Activated CD4-positive, alpha-beta T cell treated with anti-CD3 and anti-CD28 coated beads for 36 hours (primary cell): ENCODE data around the gene GALNTL6. TPM values are rescaled to one million over a fixed set of nuclear protein-coding genes. Genes with fewer than 3 reads are reported as not detected.
A peak's percentile ranks its signal among the peaks of the same experiment; 100 is the strongest.
"Not testable (repeated sequence)": the region's sequence is repeated elsewhere in the genome, so short reads cannot be mapped to it uniquely, and the experiment has no call there.

Experiments used
- ATAC-seq: fragments of 200-7000 bp; cut with Tn5 transposase; one replicate; pipeline ENCODE4 v1.10.0; 2021; ENCODE audit warnings: mild to moderate bottlenecking, moderate library complexity
- CTCF ChIA-PET: fragments of 350-600 bp; sonication (Branson Sonifier 250); formaldehyde crosslinking; loops from one replicate; lab custom pipeline; 2021; ENCODE audit warnings: antibody characterized with exemption; lab: Charles Lee
- POLR2A ChIA-PET: fragments of 350-600 bp; sonication (Branson Sonifier 250); formaldehyde crosslinking; loops from one replicate; lab custom pipeline; 2021; ENCODE audit warnings: antibody characterized with exemption, inconsistent platforms; lab: Charles Lee
- DNase-seq: peaks from one replicate; pipeline ENCODE4 v3.0.0-alpha.2; 2020
- H3K27ac Mint-ChIP-seq: one replicate; pipeline ENCODE4 v1.8.0; 2021; ENCODE audit warnings: mixed read lengths
- H3K27me3 Mint-ChIP-seq: one replicate; pipeline ENCODE4 v1.8.0; 2021; ENCODE audit warnings: mixed read lengths
- H3K36me3 Mint-ChIP-seq: one replicate; pipeline ENCODE4 v1.8.0; 2021; ENCODE audit warnings: low read depth, mixed read lengths
- H3K4me1 Mint-ChIP-seq: one replicate; pipeline ENCODE4 v1.8.0; 2021; ENCODE audit warnings: mixed read lengths
- H3K4me3 Mint-ChIP-seq: one replicate; pipeline ENCODE4 v1.8.0; 2021; ENCODE audit warnings: mild to moderate bottlenecking, moderate library complexity, mixed read lengths
- H3K9me3 Mint-ChIP-seq: one replicate; pipeline ENCODE4 v1.8.0; 2021; ENCODE audit warnings: low read depth, mixed read lengths
- intact Hi-C, 2 experiments: fragments of 100-400 bp; cut with DNase I in 1 of 2; cut with micrococcal nuclease in 1 of 2; formaldehyde crosslinking; loops; one replicate each; pipeline versions ENCODE4 v1.14.2 to v1.15.1; 2022 to 2024; cut with DNase I, micrococcal nuclease
- total RNA-seq, 2 experiments: library from RNA; stranded (reverse); gene quantifications; one replicate each; pipeline ENCODE4 v1.2.3, GENCODE V29; 2021

GALNTL6 gene
- total RNA-seq, 2 experiments from 2014 or later, result not detected

GRCh38 chr4:172726001-172726423 lies 912.8 kb downstream of the GALNTL6 start:
- intact Hi-C loops, result no loop called here
- no peak for ATAC-seq

GRCh38 chr4:172727631-172728030 lies 914.4 kb downstream of the GALNTL6 start:
- ChIA-PET POLR2A (no interaction called here), CTCF (no interaction called here)
- Mint-ChIP-seq H3K27ac (no peak overlapping the region), H3K27me3 (no peaks in the 10 kb centered on the region), H3K36me3 (no peaks in the 10 kb centered on the region), H3K9me3 (peaks cover 17% of the 10 kb centered on the region), H3K4me1 (no peaks in the 10 kb centered on the region), H3K4me3 (no peak overlapping the region)
- ATAC-seq, result no peak
- no peak for DNase-seq
- intact Hi-C loops, result no loop called here

More at GRCh38 chr4:172726001-172726423, 912.8 kb downstream of the GALNTL6 start:
- H3K36me3 Mint-ChIP-seq, result no peaks in the 10 kb centered on the region
- no peak overlapping the region for H3K27ac Mint-ChIP-seq
- no peaks in the 10 kb centered on the region for H3K4me1 Mint-ChIP-seq
- H3K9me3 Mint-ChIP-seq, result peaks cover 22% of the 10 kb centered on the region
- ChIA-PET CTCF (no interaction called here), POLR2A (no interaction called here)
- H3K27me3 Mint-ChIP-seq, result no peaks in the 10 kb centered on the region
- H3K4me3 Mint-ChIP-seq, result no peak overlapping the region
- no peak for DNase-seq

GRCh38 chr4:172733645-172734044 lies 920.4 kb downstream of the GALNTL6 start:
- ATAC-seq, CTCF ChIA-PET, H3K4me1 Mint-ChIP-seq, H3K36me3 Mint-ChIP-seq, POLR2A ChIA-PET, DNase-seq, intact Hi-C loops, H3K4me3 Mint-ChIP-seq, H3K27me3 Mint-ChIP-seq, H3K27ac Mint-ChIP-seq: not testable (repeated sequence)
- H3K9me3 Mint-ChIP-seq, result peaks cover 33% of the 10 kb centered on the region

- DNase-seq, result no peak
- no peak overlapping the region for H3K27ac Mint-ChIP-seq
- intact Hi-C loops, result no loop called here
- POLR2A ChIA-PET, result no interaction called here
- no peaks in the 10 kb centered on the region for H3K4me1 Mint-ChIP-seq
- no peaks in the 10 kb centered on the region for H3K27me3 Mint-ChIP-seq
- no peak for ATAC-seq
- peaks cover 34% of the 10 kb centered on the region for H3K9me3 Mint-ChIP-seq
- no peak overlapping the region for H3K4me3 Mint-ChIP-seq
- peaks cover 3% of the 10 kb centered on the region for H3K36me3 Mint-ChIP-seq
- CTCF ChIA-PET, result no interaction called here
Measured at GRCh38 chr4:172734555-172734954, 921.4 kb downstream of the GALNTL6 start.

GRCh38 chr4:172736046-172736445 lies 922.8 kb downstream of the GALNTL6 start:
- ATAC-seq, result no peak
- no peak for DNase-seq
- Mint-ChIP-seq H3K27ac (no peak overlapping the region), H3K4me1 (no peaks in the 10 kb centered on the region), H3K9me3 (peaks cover 31% of the 10 kb centered on the region), H3K36me3 (peaks cover 3% of the 10 kb centered on the region), H3K27me3 (no peaks in the 10 kb centered on the region), H3K4me3 (no peak overlapping the region)
- ChIA-PET CTCF (no interaction called here), POLR2A (no interaction called here)
- intact Hi-C loops, result no loop called here

GRCh38 chr4:172740434-172740833 lies 927.2 kb downstream of the GALNTL6 start:
- Mint-ChIP-seq H3K4me3 (no peak overlapping the region), H3K27me3 (no peaks in the 10 kb centered on the region), H3K4me1 (no peaks in the 10 kb centered on the region), H3K9me3 (peaks cover 25% of the 10 kb centered on the region), H3K36me3 (peaks cover 1% of the 10 kb centered on the region), H3K27ac (no peak overlapping the region)
- ATAC-seq (no peak), DNase-seq (no peak)
- intact Hi-C loops, result no loop called here
- CTCF ChIA-PET, result interaction anchor here (1.5 kb wide), 1 partner anchor 17 kb away, joined by 3 read pairs; no protein-coding TSS in a partner anchor
- POLR2A ChIA-PET, result no interaction called here

- peak; percentile 92 for ATAC-seq
- CTCF ChIA-PET, result no interaction called here
Measured at GRCh38 chr4:172750910-172751309, 937.7 kb downstream of the GALNTL6 start.

GRCh38 chr4:172751550-172751949 lies 938.3 kb downstream of the GALNTL6 start:
- ATAC-seq (no peak), DNase-seq (no peak)
- ChIA-PET POLR2A (no interaction called here), CTCF (no interaction called here)
- no peak overlapping the region for H3K27ac Mint-ChIP-seq
- H3K36me3 Mint-ChIP-seq, result no peaks in the 10 kb centered on the region
- no peak overlapping the region for H3K4me3 Mint-ChIP-seq
- H3K9me3 Mint-ChIP-seq, result no peaks in the 10 kb centered on the region
- intact Hi-C loops, result no loop called here
- peaks cover 4% of the 10 kb centered on the region for H3K4me1 Mint-ChIP-seq
- H3K27me3 Mint-ChIP-seq, result peaks cover 4% of the 10 kb centered on the region

More at GRCh38 chr4:172750910-172751309, 937.7 kb downstream of the GALNTL6 start:
- Mint-ChIP-seq H3K4me3 (no peak overlapping the region), H3K36me3 (no peaks in the 10 kb centered on the region), H3K4me1 (peaks cover 4% of the 10 kb centered on the region), H3K27me3 (peaks cover 4% of the 10 kb centered on the region), H3K27ac (no peak overlapping the region), H3K9me3 (no peaks in the 10 kb centered on the region)
- POLR2A ChIA-PET, result no interaction called here
- no peak for DNase-seq
- intact Hi-C loops, result no loop called here

GRCh38 chr4:172758586-172759340 lies 945.6 kb downstream of the GALNTL6 start:
- CTCF ChIA-PET, result no interaction called here
- Mint-ChIP-seq H3K4me1 (no peaks in the 10 kb centered on the region), H3K36me3 (no peaks in the 10 kb centered on the region), H3K4me3 (no peak overlapping the region), H3K27ac (no peak overlapping the region), H3K9me3 (no peaks in the 10 kb centered on the region), H3K27me3 (no peaks in the 10 kb centered on the region)
- POLR2A ChIA-PET, result no interaction called here
- no peak for DNase-seq
- no peak for ATAC-seq
- intact Hi-C loops, result no loop called here

GRCh38 chr4:172760512-172760911 lies 947.3 kb downstream of the GALNTL6 start:
- intact Hi-C loops, result no loop called here
- ATAC-seq, result no peak
- Mint-ChIP-seq H3K4me3 (no peak overlapping the region), H3K4me1 (no peaks in the 10 kb centered on the region), H3K27ac (no peak overlapping the region), H3K36me3 (no peaks in the 10 kb centered on the region), H3K27me3 (no peaks in the 10 kb centered on the region), H3K9me3 (no peaks in the 10 kb centered on the region)
- no peak for DNase-seq
- ChIA-PET POLR2A (no interaction called here), CTCF (no interaction called here)

GRCh38 chr4:172762895-172763294 lies 949.7 kb downstream of the GALNTL6 start:
- DNase-seq, result no peak
- ChIA-PET POLR2A (no interaction called here), CTCF (no interaction called here)
- Mint-ChIP-seq H3K27ac (no peak overlapping the region), H3K36me3 (no peaks in the 10 kb centered on the region), H3K4me1 (no peaks in the 10 kb centered on the region), H3K9me3 (no peaks in the 10 kb centered on the region), H3K4me3 (no peak overlapping the region), H3K27me3 (no peaks in the 10 kb centered on the region)
- ATAC-seq, result no peak
- intact Hi-C loops, result no loop called here

- CTCF ChIA-PET, result no interaction called here
- H3K4me1 Mint-ChIP-seq, result no peaks in the 10 kb centered on the region
- POLR2A ChIA-PET, result no interaction called here
- H3K36me3 Mint-ChIP-seq, result no peaks in the 10 kb centered on the region
- H3K27ac Mint-ChIP-seq, result no peak overlapping the region
- no peak for ATAC-seq
- DNase-seq, result no peak
- intact Hi-C loops, result no loop called here
- no peaks in the 10 kb centered on the region for H3K27me3 Mint-ChIP-seq
- no peaks in the 10 kb centered on the region for H3K9me3 Mint-ChIP-seq
- no peak overlapping the region for H3K4me3 Mint-ChIP-seq
Measured at GRCh38 chr4:172770787-172771186, 957.6 kb downstream of the GALNTL6 start.
